Central memory CD8-positive, alpha-beta T cell (primary cell): ENCODE measurements around the gene ANLN.
A peak's percentile ranks its signal among the peaks of the same experiment; 100 is the strongest.

ENCODE experiments used
- ATAC-seq: fragments of 150-1000 bp; cut with Tn5 transposase; replicated peaks from 2 replicates; pipeline ENCODE4 v1.10.0; 2022; ENCODE audit warnings: mild to moderate bottlenecking, moderate FRiP score, moderate number of reproducible peaks; ENCODE audit not compliant: poor library complexity, severe bottlenecking; ENCODE audit errors: extremely low read depth
- DNase-seq, 2 donors: peaks; one replicate each; pipeline ENCODE4 v3.0.0; 2021; ENCODE audit warnings: low spot score in 2 of 2
- H3K27ac Mint-ChIP-seq: one replicate; pipeline ENCODE4 v1.8.0; 2022; ENCODE audit warnings: low read depth, mild to moderate bottlenecking, moderate library complexity, mixed read lengths
- H3K27me3 Mint-ChIP-seq: one replicate; pipeline ENCODE4 v1.8.0; 2022; ENCODE audit warnings: mixed read lengths
- H3K36me3 Mint-ChIP-seq: one replicate; pipeline ENCODE4 v1.8.0; 2022; ENCODE audit warnings: mild to moderate bottlenecking, moderate library complexity, mixed read lengths; ENCODE audit not compliant: insufficient read depth
- H3K4me1 Mint-ChIP-seq: one replicate; pipeline ENCODE4 v1.8.0; 2022; ENCODE audit warnings: mixed read lengths
- H3K4me3 Mint-ChIP-seq: one replicate; pipeline ENCODE4 v1.8.0; 2022; ENCODE audit warnings: mild to moderate bottlenecking, moderate library complexity, mixed read lengths
- H3K9me3 Mint-ChIP-seq: one replicate; pipeline ENCODE4 v1.8.0; 2022; ENCODE audit warnings: mixed read lengths

The ANLN gene

GRCh38 chr7:36389371-36390198 is at the start of gene ANLN:
Gene ANLN, plus strand, starts transcription at chr7:36389862. Its CDS starts 165 bp downstream, at chr7:36390027.
- Mint-ChIP-seq H3K27me3 (no peaks in the 10 kb centered on the region), H3K9me3 (no peaks in the 10 kb centered on the region), H3K4me1 (peaks cover 20% of the 10 kb centered on the region), H3K27ac (peak within 1 kb of the TSS; percentile 41), H3K4me3 (peak within 1 kb of the TSS; percentile 80), H3K36me3 (peaks cover 2% of the 10 kb centered on the region)
- DNase-seq = peak; percentile 72 to 77
- ATAC-seq = peak; percentile 83

GRCh38 chr7:36343548-36343947 is 46.1 kb upstream of the ANLN start:
- DNase-seq (no peak), ATAC-seq (no peak)
- H3K27me3 Mint-ChIP-seq = peaks cover 13% of the 10 kb centered on the region
- no peaks in the 10 kb centered on the region for H3K4me1 Mint-ChIP-seq
- no peak overlapping the region for H3K4me3 Mint-ChIP-seq
- no peaks in the 10 kb centered on the region for H3K9me3 Mint-ChIP-seq
- no peak overlapping the region for H3K27ac Mint-ChIP-seq
- no peaks in the 10 kb centered on the region for H3K36me3 Mint-ChIP-seq

- Mint-ChIP-seq H3K27me3 (peaks cover 13% of the 10 kb centered on the region), H3K36me3 (no peaks in the 10 kb centered on the region), H3K4me1 (no peaks in the 10 kb centered on the region), H3K27ac (no peak overlapping the region), H3K4me3 (no peak overlapping the region), H3K9me3 (no peaks in the 10 kb centered on the region)
- DNase-seq = no peak
- no peak for ATAC-seq
Observed at GRCh38 chr7:36344622-36345021, 45.0 kb upstream of the ANLN start.

DNA sequence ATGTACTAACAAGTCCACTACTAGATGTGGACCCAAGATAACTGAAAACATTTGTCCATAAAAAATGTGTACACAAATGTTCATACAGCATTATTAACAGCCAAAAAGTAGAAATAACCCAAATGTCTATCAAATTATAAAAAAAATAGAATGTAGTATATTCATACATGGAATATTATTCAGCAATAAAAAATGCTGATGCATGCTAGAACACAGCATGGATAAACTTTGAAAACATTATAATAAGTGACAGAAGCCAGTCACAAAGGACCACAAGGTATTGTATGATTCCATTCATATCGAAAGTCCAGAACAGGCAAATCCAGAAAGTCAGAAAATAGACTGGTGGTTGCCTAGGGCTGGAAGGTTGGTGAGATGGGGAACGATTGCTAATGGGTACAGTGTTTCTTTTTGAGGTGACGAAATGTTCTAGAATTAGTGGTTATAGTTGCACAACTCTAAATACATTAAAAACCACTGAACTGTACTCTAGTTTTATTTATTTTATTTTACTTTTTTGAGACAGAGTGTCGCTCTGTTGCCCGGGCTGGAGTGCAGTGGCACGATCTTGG is 43.3 kb upstream of the ANLN start:
- H3K36me3 Mint-ChIP-seq = no peaks in the 10 kb centered on the region
- DNase-seq = no peak
- no peaks in the 10 kb centered on the region for H3K9me3 Mint-ChIP-seq
- no peaks in the 10 kb centered on the region for H3K4me1 Mint-ChIP-seq
- no peak for ATAC-seq
- peaks cover 13% of the 10 kb centered on the region for H3K27me3 Mint-ChIP-seq
- no peak overlapping the region for H3K27ac Mint-ChIP-seq
- H3K4me3 Mint-ChIP-seq = no peak overlapping the region

GRCh38 chr7:36348256-36348655 is 41.4 kb upstream of the ANLN start:
- no peaks in the 10 kb centered on the region for H3K9me3 Mint-ChIP-seq
- no peak overlapping the region for H3K27ac Mint-ChIP-seq
- H3K4me3 Mint-ChIP-seq = no peak overlapping the region
- peaks cover 3% of the 10 kb centered on the region for H3K27me3 Mint-ChIP-seq
- no peak for DNase-seq
- H3K4me1 Mint-ChIP-seq = no peaks in the 10 kb centered on the region
- no peak for ATAC-seq
- H3K36me3 Mint-ChIP-seq = no peaks in the 10 kb centered on the region

GRCh38 chr7:36348771-36349170 is 40.9 kb upstream of the ANLN start:
- H3K27ac Mint-ChIP-seq = no peak overlapping the region
- no peak overlapping the region for H3K4me3 Mint-ChIP-seq
- no peaks in the 10 kb centered on the region for H3K27me3 Mint-ChIP-seq
- DNase-seq (no peak), ATAC-seq (no peak)
- no peaks in the 10 kb centered on the region for H3K9me3 Mint-ChIP-seq
- no peaks in the 10 kb centered on the region for H3K4me1 Mint-ChIP-seq
- H3K36me3 Mint-ChIP-seq = no peaks in the 10 kb centered on the region

DNA sequence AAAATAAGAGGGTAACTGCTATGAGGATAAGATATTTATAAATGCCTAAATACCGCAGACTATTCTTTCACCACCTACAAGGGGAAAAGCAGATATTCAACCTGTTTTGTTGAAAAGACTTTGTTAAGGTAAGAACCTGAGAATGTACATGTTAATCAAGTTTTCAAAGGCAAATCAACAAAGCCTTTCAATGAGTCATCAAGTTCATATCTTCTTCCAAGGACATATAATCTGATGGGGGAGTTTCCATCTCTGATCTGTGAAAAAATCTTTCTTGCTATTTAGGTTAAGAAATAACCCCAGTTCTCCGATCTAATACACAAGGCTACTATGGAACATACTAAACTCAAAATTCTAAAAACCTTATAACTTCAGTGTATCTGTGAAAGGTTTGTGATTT is 40.0 kb upstream of the ANLN start:
- ATAC-seq = no peak
- Mint-ChIP-seq H3K27me3 (no peaks in the 10 kb centered on the region), H3K36me3 (no peaks in the 10 kb centered on the region), H3K27ac (no peak overlapping the region), H3K4me1 (no peaks in the 10 kb centered on the region), H3K9me3 (no peaks in the 10 kb centered on the region), H3K4me3 (no peak overlapping the region)
- no peak for DNase-seq

DNA sequence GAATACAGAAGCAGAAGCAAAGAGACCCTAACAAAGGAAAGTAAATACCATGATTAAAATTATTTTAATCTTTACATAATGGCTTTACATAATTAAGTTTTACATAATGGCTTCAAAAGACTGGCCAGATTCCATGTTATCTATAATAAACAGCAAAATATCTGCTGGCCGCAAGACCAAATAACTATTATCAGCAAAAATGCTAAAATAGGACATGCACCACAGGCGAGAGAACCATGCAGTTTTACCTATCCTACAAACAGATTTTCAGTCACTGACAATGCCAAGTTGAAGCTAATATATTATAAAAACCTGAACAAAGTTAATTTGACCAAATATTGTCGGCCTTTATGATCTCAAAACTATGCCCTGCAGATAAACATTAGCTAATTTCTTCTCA is 34.2 kb upstream of the ANLN start:
- ATAC-seq = no peak
- Mint-ChIP-seq H3K36me3 (peaks cover 7% of the 10 kb centered on the region), H3K4me1 (no peaks in the 10 kb centered on the region)

GRCh38 chr7:36357054-36357453 is 32.6 kb upstream of the ANLN start:
- Mint-ChIP-seq H3K4me1 (no peaks in the 10 kb centered on the region), H3K27me3 (no peaks in the 10 kb centered on the region), H3K4me3 (no peak overlapping the region), H3K9me3 (no peaks in the 10 kb centered on the region), H3K27ac (no peak overlapping the region), H3K36me3 (peaks cover 7% of the 10 kb centered on the region)
- ATAC-seq = no peak
- DNase-seq = no peak

More for the DNA sequence above, 34.2 kb upstream of the ANLN start:
- H3K4me3 Mint-ChIP-seq = no peak overlapping the region
- H3K27ac Mint-ChIP-seq = no peak overlapping the region
- no peak for DNase-seq
- no peaks in the 10 kb centered on the region for H3K27me3 Mint-ChIP-seq
- H3K9me3 Mint-ChIP-seq = no peaks in the 10 kb centered on the region

GRCh38 chr7:36358589-36358988 is 31.1 kb upstream of the ANLN start:
- no peak for DNase-seq
- peaks cover 7% of the 10 kb centered on the region for H3K36me3 Mint-ChIP-seq
- no peaks in the 10 kb centered on the region for H3K27me3 Mint-ChIP-seq
- H3K9me3 Mint-ChIP-seq = no peaks in the 10 kb centered on the region
- no peak overlapping the region for H3K27ac Mint-ChIP-seq
- no peaks in the 10 kb centered on the region for H3K4me1 Mint-ChIP-seq
- H3K4me3 Mint-ChIP-seq = no peak overlapping the region
- ATAC-seq = no peak

GRCh38 chr7:36360244-36360643 is 29.4 kb upstream of the ANLN start:
- Mint-ChIP-seq H3K9me3 (no peaks in the 10 kb centered on the region), H3K27ac (no peak overlapping the region), H3K4me3 (no peak overlapping the region), H3K27me3 (no peaks in the 10 kb centered on the region), H3K36me3 (peaks cover 7% of the 10 kb centered on the region), H3K4me1 (no peaks in the 10 kb centered on the region)
- ATAC-seq (no peak), DNase-seq (no peak)

DNA sequence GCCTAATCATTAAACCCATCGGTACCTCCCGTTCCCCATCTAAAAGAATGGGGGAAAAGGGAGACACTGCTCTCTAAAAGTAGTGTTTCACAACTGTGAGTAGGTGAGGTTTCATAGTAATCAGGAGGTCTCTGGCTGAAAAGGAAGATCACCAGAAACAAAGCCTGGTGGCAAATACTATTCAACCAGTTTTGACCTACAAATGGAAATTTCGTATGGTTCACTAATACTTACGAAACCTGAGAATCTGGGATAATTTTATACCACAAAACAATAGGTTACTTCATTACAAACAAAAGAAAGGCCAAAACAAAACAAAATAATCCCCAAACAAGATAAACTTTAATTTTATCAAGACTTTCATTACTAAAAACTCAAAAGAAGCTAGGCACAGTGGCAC is 28.4 kb upstream of the ANLN start:
- Mint-ChIP-seq H3K36me3 (peaks cover 7% of the 10 kb centered on the region), H3K9me3 (no peaks in the 10 kb centered on the region), H3K27me3 (no peaks in the 10 kb centered on the region), H3K27ac (no peak overlapping the region), H3K4me3 (no peak overlapping the region), H3K4me1 (no peaks in the 10 kb centered on the region)
- DNase-seq = no peak
- no peak for ATAC-seq

- ATAC-seq (no peak), DNase-seq (no peak)
- no peak overlapping the region for H3K4me3 Mint-ChIP-seq
- no peaks in the 10 kb centered on the region for H3K27me3 Mint-ChIP-seq
- no peaks in the 10 kb centered on the region for H3K4me1 Mint-ChIP-seq
- no peak overlapping the region for H3K27ac Mint-ChIP-seq
- peaks cover 13% of the 10 kb centered on the region for H3K36me3 Mint-ChIP-seq
- H3K9me3 Mint-ChIP-seq = no peaks in the 10 kb centered on the region
Observed at GRCh38 chr7:36363515-36363914, 26.1 kb upstream of the ANLN start.
